NB4 (cell line): ENCODE measurements around the gene DEPDC1.

Source experiments
- DNase-seq: peaks from one replicate; pipeline ENCODE4 v3.0.0; 2010; ENCODE audit warnings: low read depth
- H3K4me3 ChIP-seq: one replicate; pipeline ENCODE4 v1.5.1; 2011; ENCODE audit warnings: mild to moderate bottlenecking, low read depth, low read length, moderate library complexity
- MYC ChIP-seq: IDR thresholded peaks from 2 replicates; pipeline ENCODE4 v1.6.1; 2011; ENCODE audit warnings: low read depth, low read length
- POLR2A ChIP-seq: IDR thresholded peaks from 2 replicates; pipeline ENCODE4 v1.6.1; 2011; ENCODE audit warnings: mild to moderate bottlenecking; ENCODE audit not compliant: insufficient read length; ENCODE audit errors: extremely low read depth
- TF ChIP-seq, protein P1 (sequence below): IDR thresholded peaks from one replicate; pipeline ENCODE4 v1.5.1; 2012; ENCODE audit warnings: low read depth, low read length
- TF ChIP-seq, protein P2 (sequence below): IDR thresholded peaks from 2 replicates; pipeline ENCODE4 v1.6.1; 2011; ENCODE audit warnings: low read depth, low read length

Gene DEPDC1

DNA sequence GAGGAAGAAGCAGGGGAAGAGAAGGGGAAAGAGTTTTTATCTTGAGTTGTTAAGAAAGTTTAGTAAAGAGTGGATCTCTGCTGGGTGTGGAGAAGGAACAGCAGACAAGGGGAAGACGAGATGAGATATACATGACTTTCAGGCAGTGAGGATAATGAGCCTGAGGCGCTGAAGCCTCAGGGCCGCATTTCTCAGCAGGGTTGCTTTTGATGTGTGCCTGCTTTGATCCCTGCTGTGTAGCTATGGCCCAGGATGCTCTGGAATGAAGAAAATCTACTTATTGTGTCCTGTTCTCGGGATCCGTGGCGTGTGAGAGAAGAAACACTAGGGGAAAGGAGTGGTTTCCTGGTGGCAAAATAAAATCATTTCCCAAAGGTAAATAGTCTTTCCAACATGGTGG is 32.0 kb downstream of the DEPDC1 start:
- DNase-seq, result no peak
- TF ChIP-seq POLR2A (no peak), MYC (no peak)
- TF ChIP-seq, protein P1, sequence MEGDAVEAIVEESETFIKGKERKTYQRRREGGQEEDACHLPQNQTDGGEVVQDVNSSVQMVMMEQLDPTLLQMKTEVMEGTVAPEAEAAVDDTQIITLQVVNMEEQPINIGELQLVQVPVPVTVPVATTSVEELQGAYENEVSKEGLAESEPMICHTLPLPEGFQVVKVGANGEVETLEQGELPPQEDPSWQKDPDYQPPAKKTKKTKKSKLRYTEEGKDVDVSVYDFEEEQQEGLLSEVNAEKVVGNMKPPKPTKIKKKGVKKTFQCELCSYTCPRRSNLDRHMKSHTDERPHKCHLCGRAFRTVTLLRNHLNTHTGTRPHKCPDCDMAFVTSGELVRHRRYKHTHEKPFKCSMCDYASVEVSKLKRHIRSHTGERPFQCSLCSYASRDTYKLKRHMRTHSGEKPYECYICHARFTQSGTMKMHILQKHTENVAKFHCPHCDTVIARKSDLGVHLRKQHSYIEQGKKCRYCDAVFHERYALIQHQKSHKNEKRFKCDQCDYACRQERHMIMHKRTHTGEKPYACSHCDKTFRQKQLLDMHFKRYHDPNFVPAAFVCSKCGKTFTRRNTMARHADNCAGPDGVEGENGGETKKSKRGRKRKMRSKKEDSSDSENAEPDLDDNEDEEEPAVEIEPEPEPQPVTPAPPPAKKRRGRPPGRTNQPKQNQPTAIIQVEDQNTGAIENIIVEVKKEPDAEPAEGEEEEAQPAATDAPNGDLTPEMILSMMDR, result no peak
- TF ChIP-seq, protein P2, sequence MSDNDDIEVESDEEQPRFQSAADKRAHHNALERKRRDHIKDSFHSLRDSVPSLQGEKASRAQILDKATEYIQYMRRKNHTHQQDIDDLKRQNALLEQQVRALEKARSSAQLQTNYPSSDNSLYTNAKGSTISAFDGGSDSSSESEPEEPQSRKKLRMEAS, result no peak
- H3K4me3 ChIP-seq, result no peak overlapping the region

DNA sequence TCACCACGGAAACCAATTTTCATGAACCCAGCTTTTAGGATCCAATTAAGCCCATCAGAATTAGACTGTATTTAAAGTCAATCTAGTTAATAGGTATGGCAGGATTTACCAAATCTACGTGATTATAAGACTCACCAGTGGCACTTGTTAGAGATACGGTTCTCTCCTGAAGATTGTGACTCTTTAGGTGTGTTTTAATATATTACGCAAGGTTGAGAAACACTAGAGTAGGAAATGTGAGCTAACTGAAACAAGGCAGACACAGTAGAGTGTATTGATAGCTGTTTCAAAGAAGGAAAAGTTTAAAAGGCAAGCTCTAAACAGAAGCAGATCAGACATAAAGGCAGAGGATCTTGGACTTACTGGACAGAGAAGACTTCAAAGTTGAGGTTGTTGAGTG is 35.9 kb downstream of the DEPDC1 start:
- H3K4me3 ChIP-seq, result no peak overlapping the region
- no peak for TF ChIP-seq POLR2A
- no peak for TF ChIP-seq MYC
- TF ChIP-seq, protein P1, result no peak
- TF ChIP-seq, protein P2, result no peak
- DNase-seq, result no peak

DNA sequence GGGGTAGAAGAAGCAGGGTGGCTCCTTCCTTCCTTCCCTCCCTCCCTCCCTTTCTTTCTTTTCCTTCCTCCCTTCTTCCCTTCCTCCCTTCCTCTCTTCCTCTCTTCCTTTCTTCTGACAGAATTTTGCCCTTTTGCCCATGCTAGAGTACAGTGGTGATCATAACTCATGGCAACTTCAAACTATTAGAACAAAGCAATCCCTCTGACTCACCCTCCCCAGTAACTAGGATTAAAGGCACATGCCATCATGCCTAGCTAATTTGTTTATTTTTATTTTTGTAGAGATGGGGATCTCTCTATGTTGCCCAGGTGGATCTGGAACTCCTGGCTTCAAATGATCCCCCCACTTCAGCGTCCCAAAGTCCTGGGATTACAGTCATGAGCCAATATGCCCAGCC is 37.1 kb downstream of the DEPDC1 start:
- no peak for DNase-seq
- no peak overlapping the region for H3K4me3 ChIP-seq
- TF ChIP-seq, protein P1, result no peak
- TF ChIP-seq, protein P2, result no peak
- TF ChIP-seq POLR2A (no peak), MYC (no peak)

DNA sequence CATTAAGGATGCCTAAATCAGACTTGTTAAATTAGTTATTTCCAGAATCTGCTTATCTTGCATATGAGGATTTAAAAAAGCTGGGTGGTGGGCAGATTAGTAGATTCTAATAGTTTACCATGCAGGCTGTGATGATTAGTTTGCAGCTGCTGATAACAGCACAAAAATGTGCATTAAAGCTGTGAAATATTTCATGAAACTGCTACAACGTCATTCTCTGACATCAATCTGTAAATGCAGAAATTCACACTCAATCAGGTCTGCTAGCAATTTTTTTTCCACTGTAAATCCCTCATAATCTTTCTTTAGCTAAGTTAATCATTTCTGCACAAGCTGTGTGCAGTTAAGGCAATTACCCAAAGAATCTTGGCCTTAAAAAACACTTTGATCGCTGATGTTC is 37.8 kb downstream of the DEPDC1 start:
- DNase-seq, result no peak
- H3K4me3 ChIP-seq, result no peak overlapping the region
- TF ChIP-seq MYC (no peak), POLR2A (no peak)
- TF ChIP-seq, protein P2, result no peak
- TF ChIP-seq, protein P1, result no peak

DNA sequence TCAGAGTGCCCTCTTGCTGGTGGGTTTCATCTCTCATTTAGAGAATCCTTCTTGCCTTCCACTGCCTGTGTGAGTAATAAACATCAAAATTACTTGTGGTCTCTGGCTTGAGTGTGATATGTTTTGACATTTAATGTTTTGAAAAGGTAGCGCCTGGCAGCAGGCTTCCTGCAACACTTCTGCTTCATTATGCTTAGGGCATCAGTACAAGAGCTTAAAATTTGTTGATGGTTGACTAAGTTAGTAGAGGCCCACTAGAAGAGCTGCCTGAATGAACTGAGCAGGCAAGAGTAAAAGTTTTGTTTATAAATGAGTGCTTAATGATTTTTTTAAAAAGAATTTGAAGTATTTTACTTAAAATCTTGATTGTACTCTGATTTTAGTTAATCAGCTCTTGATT is 40.7 kb downstream of the DEPDC1 start:
- DNase-seq, result no peak
- TF ChIP-seq, protein P2, result no peak
- TF ChIP-seq MYC (no peak), POLR2A (no peak)
- TF ChIP-seq, protein P1, result no peak
- H3K4me3 ChIP-seq, result no peak overlapping the region

DNA sequence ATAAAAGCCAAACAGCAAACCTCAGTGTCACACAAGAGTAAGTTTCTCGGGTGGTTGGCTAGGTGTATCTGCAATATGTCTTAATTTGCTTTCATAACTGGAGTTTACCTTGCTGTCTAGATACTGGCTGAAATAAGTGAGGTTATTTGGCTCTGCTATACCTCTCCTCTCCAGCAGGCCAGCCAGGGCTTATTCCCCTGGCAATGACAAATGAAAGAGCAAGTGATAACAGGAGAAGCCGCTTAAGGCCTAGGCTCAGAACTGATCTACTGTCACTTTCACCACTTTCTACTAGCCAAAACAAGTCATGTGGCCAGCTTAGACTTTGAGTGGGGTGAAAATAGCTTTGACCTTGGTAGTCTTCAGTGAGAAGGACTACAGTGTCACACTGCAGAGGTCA is 42.3 kb downstream of the DEPDC1 start:
- no peak for TF ChIP-seq MYC
- TF ChIP-seq, protein P1, result no peak
- no peak for TF ChIP-seq POLR2A
- TF ChIP-seq, protein P2, result no peak
- no peak for DNase-seq
- H3K4me3 ChIP-seq, result no peak overlapping the region
